Measurements from ENCODE around the gene SHISA7.

SHISA7 gene

DNA sequence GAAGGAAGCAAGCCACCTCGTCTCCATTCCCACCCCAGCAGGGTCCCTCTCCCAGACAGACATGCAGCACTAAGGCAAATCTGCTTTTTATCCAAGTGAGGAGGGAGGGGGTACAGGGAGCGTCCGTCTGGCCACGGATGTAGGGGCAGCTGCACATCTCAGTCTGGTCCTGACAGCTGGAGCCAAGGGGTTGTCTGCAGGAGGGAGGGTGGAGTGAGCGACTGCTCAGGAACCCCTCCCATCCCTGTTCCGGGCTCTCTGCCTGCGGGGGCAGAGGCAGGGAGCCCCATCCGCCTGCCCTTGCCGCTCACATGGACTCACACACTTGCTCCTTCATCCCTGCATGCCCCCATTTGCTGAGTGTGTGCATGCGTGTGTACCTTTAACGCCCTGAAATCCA, 63.9 kb downstream of the SHISA7 start:
- Histone ChIP-seq H3K9me3 (ENCODE audit: control insufficient read depth, low read length) (no peaks in the 10 kb centered on the region), H3K36me3 (ENCODE audit: control insufficient read depth, insufficient read depth, low read length) (no peaks in the 10 kb centered on the region), H3K4me3 (ENCODE audit: insufficient read depth, low read depth, low read length, poor library complexity, severe bottlenecking) (no peak overlapping the region), H3K27ac (ENCODE audit: insufficient read depth, low read length, poor library complexity, severe bottlenecking) (no peak overlapping the region), H3K4me1 (ENCODE audit: control insufficient read depth, insufficient read depth, low read length, poor library complexity, severe bottlenecking) (peaks cover 9% of the 10 kb centered on the region), H3K27me3 (replicated peaks; ENCODE audit: control insufficient read depth, insufficient read depth, low read length, poor library complexity, severe bottlenecking) (peaks cover 13% of the 10 kb centered on the region)
- no peak for DNase-seq
